GM11168 (cell line): Measurements from ENCODE around the gene PLCB4.

Experiments
- in situ Hi-C: fragments of 300-500 bp; cut with MboI; formaldehyde crosslinking; loops from one replicate; pipeline ENCODE4 v1.12.0; 2022; ENCODE audit warnings: low sequenced_read_pairs; ENCODE audit not compliant: unreplicated experiment

PLCB4 gene

DNA sequence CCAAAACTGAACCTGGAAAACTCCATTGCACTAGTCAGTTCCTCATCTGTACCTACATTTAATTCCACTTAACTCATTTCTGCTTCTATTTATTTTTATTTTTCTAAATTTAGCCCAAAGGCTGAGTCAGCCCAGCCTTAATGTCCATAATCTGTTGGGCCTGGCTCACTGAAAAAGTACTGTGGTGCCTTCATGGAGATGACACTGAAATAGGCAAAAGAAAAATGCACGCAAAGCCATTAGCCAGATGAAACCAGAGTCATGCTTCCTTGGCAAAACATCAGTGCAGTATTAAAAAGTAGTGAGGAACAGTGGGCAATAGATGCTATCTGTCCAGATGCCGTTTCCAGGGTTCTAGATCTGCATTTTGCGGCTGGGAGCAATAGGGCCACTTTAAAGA, 14.7 kb upstream of the PLCB4 start:
- in situ Hi-C loops, result no loop called here

DNA sequence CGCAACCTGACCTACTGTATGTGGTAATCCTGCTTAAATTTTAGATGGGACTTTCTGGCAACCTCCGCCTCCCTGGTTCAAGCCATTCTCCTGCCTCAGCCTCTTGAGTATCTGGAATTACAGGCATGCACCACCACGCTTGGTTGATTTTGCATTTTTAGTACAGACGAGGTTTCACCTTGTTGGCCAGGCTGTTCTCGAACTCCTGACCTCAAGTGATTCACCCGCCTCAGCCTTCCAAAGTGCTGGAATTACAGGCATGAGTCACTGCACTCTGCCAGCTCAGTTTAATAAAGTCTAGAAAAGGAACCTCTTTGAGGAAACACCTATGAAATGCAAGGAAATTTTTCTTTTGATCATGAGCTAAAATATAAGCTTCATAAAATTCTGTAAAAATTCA, 9.0 kb upstream of the PLCB4 start:
- in situ Hi-C loops, result no loop called here

DNA sequence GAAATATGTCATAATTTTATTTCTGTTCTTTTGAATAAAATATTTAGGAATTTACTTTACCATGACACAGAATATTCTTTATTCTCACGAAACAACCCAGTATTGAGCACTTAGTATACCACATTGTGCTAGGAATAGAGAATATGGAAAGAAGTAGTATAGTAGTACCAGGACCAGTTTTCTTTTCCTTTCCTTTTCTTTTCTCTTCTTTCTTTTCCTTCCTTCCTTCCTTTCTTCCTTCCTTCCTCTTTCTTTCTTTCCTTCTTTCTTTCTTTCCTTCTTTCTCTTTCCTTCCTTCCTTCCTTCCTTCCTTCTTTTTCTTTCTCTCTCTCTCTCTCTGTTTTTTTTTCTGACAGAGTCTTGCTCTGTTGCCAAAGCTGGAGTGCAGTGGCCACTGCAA, 7.5 kb upstream of the PLCB4 start:
- in situ Hi-C loops, result no loop called here

DNA sequence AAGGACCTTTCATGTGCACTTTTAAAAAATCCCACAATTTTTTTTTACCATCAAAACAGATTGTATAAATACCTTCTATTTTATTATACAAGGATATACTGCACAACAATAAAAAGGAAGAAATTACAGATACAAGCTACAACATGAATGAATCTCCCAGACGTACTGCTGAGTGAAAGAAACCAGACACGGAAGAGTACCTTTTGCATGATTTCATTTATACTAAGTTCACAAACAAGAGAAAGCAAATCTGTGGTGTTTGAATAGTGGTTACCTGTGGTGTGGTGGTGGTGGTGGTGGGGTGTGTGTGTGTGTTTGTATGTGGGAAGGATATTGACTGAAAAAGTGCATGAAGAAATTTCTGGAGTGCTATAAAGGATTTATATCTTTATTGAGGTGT, 6.8 kb upstream of the PLCB4 start:
- in situ Hi-C loops, result no loop called here

DNA sequence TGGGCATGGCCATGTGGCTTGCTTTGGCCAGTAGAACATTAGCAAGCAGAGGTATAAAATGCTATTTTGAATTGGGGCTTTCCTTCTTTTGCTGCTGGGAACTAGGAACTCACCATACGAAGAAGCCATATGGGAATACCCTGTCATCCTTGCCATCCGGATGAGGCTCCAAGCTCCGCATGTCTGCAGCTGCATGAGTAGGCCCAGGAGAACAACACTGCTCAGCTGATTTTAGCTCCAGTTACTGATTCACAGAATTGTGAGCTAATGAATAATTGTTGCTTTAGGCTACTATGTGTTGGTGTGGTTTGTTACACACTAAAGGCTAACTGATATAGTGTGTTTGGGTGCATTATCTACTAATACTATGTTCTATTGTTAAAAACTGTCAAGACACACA, 2.7 kb upstream of the PLCB4 start:
- in situ Hi-C loops, result no loop called here

DNA sequence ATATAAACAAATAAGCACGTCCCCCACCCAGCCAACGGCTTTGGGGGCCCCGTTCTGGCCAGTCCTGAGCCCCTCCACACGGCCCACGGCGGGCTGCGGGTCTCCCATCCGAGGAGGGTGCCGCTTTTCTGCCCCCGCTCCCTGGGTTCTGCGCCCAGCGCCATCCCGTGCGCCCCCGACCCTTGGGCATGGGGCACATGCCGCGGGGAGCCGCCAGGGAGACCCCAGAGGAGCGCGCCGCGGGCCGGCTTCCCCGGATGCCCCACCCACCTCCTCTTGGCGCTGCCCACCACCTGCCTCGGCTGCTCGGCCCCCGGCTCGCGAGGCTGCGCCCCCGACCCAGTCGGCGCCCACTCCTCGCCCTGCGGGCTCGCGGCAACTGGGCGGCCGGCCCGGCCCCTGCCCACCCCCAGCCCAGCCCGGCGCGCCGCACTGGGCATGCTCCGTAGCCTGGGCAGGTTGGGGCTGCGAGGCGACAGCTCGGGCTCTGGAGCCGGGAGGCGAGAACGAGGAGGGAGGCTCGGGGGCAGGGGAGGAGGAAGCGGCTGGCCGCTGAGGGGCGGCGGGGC, 570 bp upstream of the PLCB4 start:
- in situ Hi-C loops, result no loop called here

DNA sequence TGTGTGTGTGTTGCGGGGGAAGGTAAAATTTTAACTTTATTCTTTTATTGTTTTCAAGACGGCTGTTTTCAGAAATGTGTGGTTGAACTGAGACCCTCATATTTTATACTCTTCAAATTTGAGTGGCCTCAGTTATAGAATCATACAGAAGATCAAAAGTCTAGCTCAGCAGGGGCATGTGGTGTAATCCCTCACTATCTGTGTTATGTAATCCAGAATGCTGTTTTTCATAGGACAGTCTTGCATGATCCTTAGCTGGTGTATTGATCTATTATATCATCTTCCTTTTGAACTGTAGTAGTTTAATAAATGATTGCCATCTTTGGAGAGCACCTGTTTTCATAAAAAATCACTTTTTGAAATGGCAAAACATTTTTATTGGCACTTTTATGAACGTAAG, 1.4 kb downstream of the PLCB4 start:
- in situ Hi-C loops, result no loop called here

DNA sequence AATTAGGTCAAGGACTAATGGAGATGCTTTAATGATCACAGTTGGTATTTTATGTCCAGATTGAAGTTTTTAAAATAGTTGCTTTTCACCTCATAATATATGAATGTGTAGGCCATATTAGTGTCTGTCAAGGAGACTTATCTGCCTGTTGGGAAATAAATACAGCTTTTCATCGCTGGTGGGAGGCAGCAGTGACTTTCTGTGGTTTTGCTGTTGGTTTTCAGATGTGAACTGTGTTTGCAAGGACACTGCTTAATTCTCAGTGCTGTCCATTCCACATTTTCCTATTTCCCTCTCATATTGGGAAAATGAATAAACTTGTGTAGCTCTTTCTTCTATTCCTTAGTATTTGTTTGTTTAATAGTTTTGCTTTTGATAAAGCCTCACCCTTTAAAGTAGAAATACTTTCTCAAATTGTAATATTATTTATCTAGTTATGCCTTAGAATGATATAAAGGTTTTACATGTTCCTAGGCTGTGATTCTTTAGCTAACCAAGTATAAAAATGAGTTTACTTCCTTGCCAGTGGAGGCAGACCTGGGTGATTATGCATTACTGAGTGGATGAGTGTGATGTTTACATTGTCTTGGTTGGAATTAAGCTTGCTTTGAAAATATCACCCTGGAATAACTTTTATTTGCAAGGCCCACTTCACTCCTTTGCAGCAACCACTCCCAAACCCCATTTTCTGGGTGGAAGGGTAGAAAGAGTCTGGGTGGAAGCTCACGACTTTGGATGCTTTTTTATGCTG, 3.3 kb downstream of the PLCB4 start:
- in situ Hi-C loops, result no loop called here

DNA sequence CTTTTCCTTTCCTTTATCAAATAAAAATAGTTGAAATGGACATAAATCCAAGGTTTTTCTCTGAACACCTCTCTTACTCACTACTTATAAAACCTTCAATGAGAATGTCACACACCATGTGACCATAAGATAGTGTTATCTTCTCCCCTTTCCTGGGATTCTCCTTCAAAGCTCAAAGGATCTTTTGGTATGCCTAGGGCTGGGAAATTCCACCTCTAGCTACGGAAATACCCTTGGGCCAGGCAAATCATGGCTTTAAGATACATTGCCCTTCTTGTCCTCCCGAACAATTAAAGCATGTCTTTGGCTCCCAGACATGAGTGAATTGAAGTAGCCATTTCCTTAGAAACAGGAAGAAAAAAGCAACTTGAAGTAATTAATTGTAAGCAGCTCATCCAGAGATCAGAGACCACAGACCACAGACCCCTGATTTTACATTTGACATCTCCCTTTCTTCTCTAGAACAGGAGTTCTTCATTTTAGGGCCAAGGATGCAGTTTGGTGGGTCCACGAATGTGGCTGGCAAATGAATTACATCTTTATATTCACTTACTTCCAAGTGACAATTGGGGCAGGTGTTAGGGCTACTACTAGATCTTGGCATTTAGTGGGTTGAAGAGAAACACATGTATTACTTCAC, 4.1 kb downstream of the PLCB4 start:
- in situ Hi-C loops, result no loop called here

DNA sequence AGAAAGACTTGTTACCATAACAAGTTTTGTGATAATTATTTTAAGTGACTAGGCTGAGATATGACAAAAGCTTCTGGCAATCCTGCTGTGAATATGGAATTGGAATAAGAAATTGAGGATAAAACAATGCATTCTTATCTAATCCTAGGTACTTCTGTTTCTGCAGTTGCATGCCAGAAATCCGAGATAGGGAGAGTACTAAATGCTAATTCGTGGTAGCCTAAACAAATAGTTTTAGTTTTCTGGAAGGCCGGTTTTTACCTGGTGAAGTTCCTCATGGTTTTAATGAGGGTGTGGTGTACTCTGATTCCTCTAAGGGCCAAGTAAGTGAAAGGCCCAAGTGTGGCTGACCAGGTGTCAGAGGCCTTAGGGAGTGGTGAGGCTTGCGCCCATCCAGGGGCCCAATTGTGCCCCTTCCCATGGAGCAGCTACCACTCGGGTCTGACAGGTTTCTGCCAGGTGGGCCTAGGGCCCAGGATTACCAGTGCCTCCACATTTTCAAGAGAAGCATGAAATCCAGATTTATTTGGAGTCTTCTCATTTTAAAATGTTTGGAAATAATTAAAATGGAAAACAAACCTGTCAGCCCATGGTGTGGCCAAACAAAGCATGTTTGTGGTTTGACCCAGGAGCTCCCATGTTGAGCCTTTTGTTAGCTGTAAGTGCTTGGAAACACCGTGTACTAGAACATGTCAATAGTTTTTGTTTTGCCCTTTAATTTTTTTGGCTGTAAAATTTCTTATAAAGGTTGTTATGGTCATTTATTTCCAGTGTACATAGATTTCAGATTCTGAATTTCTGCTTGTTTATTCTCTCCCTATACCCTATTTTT, 6.6 kb downstream of the PLCB4 start:
- in situ Hi-C loops, result no loop called here

DNA sequence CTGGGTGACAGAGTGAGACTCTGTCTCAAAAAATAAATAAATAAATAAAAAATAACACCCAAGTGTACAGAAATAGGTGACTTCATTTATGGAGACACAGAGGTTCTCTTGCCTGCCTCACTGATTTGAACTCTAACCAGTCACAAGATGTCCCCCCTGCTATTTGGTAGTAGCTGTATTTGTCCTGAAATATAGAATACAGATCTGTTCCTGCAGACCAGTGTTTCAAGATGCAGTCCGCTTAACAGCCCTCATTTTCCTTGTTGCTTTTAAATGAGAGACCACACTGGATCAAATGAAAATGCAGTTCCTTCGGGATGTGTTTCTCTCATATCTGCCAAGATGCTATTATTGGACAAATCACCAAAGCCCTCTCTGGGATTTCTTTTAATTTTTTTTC, 7.6 kb downstream of the PLCB4 start:
- in situ Hi-C loops, result no loop called here

DNA sequence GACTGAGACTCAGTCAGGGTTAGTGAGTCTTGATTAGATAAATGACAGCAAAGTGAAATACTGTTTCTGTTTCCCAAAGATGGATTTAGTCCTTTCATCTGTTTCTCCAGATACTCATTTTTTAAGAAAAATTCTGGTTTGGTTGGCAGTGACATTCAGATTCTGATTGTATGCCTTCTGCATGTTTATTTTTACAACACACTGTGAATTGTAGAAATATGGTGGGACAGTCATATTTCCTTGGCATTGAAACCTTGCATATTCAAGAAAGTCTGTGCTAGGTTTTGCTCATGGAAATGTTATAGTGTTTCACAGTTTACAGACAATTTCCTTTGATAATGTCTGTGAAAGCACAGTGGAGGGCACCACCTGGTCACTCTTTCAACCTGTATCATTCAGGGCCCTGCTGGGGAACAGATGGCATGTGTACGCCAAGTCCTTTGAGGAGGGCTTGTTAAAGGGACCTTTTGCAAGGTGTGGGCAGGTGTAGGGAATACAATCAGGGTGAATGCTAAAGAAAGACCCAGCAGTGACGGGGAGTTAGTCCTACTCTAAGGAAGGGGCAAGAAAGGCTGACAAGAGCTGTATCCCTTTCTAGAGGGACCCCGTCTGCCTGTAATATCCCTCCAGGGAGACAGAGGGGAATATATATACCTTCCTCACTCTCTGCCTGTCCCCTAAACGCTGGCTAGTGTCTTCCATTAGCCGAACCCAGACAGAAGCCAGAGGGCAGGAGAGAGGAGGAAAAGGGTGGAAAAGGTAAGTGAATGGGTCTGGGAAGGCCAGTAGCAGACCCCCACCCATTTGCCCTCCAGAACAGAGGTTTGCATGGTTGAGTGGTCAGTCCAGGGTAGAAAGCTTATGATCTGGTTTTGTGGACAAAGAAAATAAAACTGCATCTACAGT, 10.2 kb downstream of the PLCB4 start:
- in situ Hi-C loops, result no loop called here

DNA sequence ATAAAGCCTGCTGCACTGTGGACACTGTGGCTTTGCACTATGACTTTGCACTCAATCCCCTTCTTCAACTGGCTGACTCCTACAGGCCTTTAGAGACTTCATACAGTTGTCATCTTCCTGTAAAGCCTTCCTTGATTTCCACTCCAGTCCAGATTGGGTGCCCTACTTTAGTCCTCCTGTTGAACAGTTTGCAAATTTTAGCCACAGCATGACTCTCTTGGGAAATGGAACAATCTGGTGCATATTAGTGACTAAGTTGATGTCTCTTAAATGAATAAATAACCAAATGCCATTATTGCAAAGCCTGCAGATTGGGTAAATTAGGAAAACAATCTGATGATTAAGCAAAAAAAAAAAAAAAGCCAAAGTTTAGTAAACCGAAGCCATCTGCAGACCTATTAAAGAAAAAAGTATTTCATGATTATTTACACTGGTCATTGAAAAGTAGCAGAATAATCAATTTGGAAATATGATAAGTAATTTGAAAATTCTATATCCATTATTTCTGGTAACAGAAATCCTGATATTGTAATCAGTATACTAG, 12.6 kb downstream of the PLCB4 start:
- in situ Hi-C loops, result no loop called here

DNA sequence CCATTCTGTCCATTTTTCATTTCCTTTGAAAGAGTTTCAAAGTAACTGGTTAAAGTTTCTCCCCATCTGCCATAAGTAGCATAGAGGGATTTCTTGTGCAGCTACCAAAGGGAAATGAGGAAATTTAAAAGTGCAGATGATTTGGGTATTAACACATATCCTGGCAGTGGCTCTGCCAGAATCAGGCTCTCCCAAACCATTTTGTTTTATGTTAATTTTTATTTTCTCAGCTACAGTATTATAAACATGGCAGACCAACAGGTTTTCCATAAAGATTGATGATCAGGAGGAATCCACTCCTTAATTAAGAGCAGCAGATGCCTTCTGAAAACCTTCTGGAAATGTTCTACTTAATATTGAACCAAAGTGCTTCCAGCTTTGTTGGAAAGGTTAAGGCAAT, 13.9 kb downstream of the PLCB4 start:
- in situ Hi-C loops, result no loop called here

DNA sequence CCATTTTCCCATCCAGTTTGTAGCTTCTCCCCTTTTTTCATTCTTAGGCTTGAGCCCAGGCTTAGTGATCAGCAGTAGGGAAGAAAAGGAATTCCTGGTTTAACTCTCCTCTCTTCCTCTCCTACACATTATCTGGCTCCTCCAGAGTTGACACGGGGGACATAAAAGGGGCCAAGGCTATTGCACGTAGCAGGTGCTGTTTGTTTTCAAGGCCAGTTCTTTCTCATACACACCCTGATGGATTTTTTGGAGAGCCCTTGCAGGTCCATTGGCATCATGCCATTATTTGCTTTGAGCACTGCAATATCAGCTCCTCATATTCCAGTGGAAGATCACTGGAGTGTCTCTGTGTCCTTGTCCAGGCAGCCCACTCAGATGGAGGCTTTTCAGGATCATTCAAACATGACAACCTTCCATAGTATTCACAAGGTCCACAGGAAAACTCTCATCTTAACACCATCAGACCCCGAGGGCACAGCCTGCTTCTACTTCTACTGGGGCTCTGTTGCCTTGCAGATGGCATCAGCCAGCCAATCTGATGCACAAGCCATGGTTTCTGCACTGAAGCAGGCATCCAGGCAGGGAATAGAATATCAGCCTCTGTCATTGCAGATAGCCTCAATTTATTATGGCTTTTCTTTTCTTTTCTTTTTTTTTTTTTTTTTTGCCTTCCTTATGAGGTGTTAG, 18.8 kb downstream of the PLCB4 start:
- in situ Hi-C loops, result no loop called here

DNA sequence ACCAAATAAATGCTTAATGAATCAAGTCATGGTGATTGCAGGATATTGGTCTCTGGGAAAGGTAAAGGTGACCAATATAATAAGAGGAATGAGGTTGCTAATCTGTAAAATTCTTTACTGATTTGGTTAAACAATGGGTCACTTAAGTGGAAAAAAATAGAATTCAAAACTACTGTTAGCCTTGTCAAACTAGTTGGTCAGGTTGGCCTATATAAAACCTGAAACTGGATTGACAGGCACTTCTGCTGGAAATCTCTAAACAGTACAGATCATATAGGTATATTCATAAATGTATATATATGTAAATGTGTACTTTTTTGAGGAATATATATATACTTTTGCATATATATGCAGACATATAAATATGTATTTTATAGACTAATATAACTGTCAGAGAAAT, 19.7 kb downstream of the PLCB4 start:
- in situ Hi-C loops, result no loop called here

DNA sequence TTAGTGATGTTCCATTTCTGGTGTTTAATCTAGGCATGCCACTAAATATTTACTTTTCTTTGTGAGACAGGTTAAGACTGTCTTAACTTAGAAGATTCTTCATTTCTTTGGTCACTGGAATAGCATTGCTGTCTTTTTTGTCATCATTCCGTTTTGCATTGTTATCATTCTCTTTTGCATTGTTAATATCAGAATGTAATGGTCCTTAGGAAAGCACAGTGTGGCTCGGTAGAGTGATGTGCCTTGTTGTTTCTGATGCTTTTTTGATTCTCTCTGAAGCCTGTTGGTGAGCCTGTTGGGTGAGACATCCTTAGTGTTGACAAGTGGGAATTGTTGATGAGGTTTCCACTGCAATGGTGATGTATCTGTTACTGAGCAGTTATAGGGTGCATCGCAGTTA, 23.2 kb downstream of the PLCB4 start:
- in situ Hi-C loops, result no loop called here

DNA sequence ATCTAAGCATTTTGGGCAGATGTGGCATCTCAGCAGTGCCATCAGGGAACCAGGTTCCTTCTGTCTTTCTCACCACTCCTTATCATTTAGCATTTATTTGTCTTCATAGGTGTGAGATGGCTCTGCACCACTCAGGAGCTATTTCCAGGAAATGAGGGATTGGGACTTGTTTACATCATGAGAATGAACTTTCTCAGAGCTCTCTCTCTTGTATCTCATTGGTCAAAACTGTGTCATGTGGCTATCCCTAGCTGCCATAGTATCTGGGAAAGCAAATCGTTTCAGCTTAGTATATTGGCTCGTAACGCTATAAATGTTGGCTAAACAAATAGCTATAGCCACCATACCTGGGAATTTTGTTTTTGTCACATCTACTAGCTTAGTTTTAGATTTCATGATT, 23.8 kb downstream of the PLCB4 start:
- in situ Hi-C loops, result no loop called here
